ENCODE data around the gene CTTN.

CTTN gene

DNA sequence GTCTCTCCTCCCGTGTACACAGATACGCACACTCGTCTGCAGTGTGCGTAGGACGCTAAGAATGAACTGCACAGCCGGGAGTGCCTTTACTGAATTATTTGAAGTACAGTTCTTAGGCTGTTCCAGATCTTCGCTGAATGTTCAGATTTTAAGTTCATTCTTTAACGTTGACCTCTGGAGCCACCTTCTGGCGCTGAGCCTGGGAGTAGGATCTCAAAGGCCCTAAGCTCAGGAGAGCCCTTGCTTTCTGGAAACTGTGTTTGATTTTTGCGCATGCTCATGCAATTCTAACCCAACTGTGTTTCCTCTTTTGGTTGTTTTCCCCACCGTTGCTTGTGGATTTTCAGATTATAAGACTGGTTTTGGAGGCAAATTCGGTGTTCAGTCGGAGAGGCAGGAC is 22.8 kb downstream of the CTTN start:
- H3K9me2 ChIP-seq (ENCODE audit: low read depth, low read length), result no peaks in the 10 kb centered on the region
- H3K36me3 ChIP-seq (ENCODE audit: insufficient read depth, low read length), result no peaks in the 10 kb centered on the region
- no peaks in the 10 kb centered on the region for H3K9me3 ChIP-seq (ENCODE audit: low read length)
- H2AFZ ChIP-seq (ENCODE audit: low read length), result no peak overlapping the region
- no peak overlapping the region for H3K9ac ChIP-seq (ENCODE audit: low read length)
- no peaks in the 10 kb centered on the region for H3K27me3 ChIP-seq (ENCODE audit: insufficient read depth, low read length)
- H3K4me3 ChIP-seq (ENCODE audit: low read depth, low read length, poor library complexity, severe bottlenecking), result no peak overlapping the region
- H3K79me2 ChIP-seq (ENCODE audit: insufficient read depth, low read length), result no peaks in the 10 kb centered on the region
- H4K20me1 ChIP-seq (ENCODE audit: insufficient read depth, low read length), result no peaks in the 10 kb centered on the region
- no peak overlapping the region for H3K4me2 ChIP-seq (ENCODE audit: low read length)
- H3F3A ChIP-seq (ENCODE audit: insufficient read depth, low read length), result no peaks in the 10 kb centered on the region
- H3K4me1 ChIP-seq (ENCODE audit: insufficient read depth, low read length, severe bottlenecking), result no peaks in the 10 kb centered on the region
- H3K27ac ChIP-seq (ENCODE audit: low read depth, low read length, poor library complexity, severe bottlenecking), result no peak overlapping the region
- no peak for TF ChIP-seq EZH2 (IDR thresholded peaks at IDR 0.05; ENCODE audit: borderline replicate concordance, low read length)
- TF ChIP-seq, protein P1, sequence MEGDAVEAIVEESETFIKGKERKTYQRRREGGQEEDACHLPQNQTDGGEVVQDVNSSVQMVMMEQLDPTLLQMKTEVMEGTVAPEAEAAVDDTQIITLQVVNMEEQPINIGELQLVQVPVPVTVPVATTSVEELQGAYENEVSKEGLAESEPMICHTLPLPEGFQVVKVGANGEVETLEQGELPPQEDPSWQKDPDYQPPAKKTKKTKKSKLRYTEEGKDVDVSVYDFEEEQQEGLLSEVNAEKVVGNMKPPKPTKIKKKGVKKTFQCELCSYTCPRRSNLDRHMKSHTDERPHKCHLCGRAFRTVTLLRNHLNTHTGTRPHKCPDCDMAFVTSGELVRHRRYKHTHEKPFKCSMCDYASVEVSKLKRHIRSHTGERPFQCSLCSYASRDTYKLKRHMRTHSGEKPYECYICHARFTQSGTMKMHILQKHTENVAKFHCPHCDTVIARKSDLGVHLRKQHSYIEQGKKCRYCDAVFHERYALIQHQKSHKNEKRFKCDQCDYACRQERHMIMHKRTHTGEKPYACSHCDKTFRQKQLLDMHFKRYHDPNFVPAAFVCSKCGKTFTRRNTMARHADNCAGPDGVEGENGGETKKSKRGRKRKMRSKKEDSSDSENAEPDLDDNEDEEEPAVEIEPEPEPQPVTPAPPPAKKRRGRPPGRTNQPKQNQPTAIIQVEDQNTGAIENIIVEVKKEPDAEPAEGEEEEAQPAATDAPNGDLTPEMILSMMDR (IDR thresholded peaks at IDR 0.05; ENCODE audit: low read length), result no peak

DNA sequence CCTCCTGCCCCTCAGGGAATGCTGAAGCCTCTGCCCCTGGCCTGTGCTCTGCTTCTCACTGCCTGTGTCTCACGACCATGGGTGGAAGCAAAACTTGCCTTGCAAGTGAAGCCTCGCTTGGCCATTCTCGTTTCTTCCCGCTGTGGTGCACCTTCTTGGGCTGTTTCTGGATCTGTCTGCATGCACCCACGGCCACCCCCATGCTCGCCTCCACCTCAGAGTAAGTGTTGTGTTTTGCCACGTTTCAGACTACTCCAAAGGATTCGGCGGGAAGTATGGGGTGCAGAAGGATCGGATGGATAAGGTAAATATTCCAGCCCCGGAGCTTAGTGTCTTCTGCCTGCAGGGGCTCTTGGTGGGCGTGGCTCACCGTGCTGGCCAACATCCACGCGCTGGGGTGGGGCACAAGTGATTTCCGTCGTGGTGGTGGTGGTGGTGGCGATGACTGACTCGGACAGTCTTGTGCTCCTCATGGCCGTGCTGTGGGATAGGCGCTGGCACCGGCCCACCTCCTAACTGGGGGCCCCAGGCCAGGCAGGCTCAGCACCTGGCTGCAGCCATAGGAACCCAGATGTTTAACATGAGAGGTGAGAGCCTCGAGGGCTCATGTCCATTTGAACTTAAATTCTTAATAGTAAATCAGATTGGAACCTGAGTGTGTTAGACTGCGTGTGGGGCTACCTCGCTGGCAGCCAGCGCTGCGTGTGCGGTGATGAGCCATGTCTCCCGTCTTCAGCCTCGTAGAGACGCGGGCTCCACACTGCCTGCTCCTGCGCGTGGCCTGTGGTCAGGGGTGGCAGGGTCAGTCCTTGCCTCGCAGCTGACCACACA is 24.6 kb downstream of the CTTN start:
- H3K27me3 ChIP-seq (ENCODE audit: insufficient read depth, low read length), result no peaks in the 10 kb centered on the region
- H3K4me1 ChIP-seq (ENCODE audit: insufficient read depth, low read length, severe bottlenecking), result no peaks in the 10 kb centered on the region
- H4K20me1 ChIP-seq (ENCODE audit: insufficient read depth, low read length), result no peaks in the 10 kb centered on the region
- no peaks in the 10 kb centered on the region for H3K9me3 ChIP-seq (ENCODE audit: low read length)
- no peak overlapping the region for H3K4me2 ChIP-seq (ENCODE audit: low read length)
- H3K36me3 ChIP-seq (ENCODE audit: insufficient read depth, low read length), result no peaks in the 10 kb centered on the region
- H3K79me2 ChIP-seq (ENCODE audit: insufficient read depth, low read length), result no peaks in the 10 kb centered on the region
- H3F3A ChIP-seq (ENCODE audit: insufficient read depth, low read length), result no peaks in the 10 kb centered on the region
- H3K27ac ChIP-seq (ENCODE audit: low read depth, low read length, poor library complexity, severe bottlenecking), result no peak overlapping the region
- no peak overlapping the region for H3K4me3 ChIP-seq (ENCODE audit: low read depth, low read length, poor library complexity, severe bottlenecking)
- H3K9me2 ChIP-seq (ENCODE audit: low read depth, low read length), result no peaks in the 10 kb centered on the region
- H3K9ac ChIP-seq (ENCODE audit: low read length), result no peak overlapping the region
- H2AFZ ChIP-seq (ENCODE audit: low read length), result no peak overlapping the region
- TF ChIP-seq, protein P1 (IDR thresholded peaks at IDR 0.05; ENCODE audit: low read length), result no peak
- no peak for TF ChIP-seq EZH2 (IDR thresholded peaks at IDR 0.05; ENCODE audit: borderline replicate concordance, low read length)

- no peak for TF ChIP-seq EZH2 (IDR thresholded peaks at IDR 0.05; ENCODE audit: borderline replicate concordance, low read length)
- H3K4me1 ChIP-seq (ENCODE audit: insufficient read depth, low read length, severe bottlenecking), result no peaks in the 10 kb centered on the region
- H3F3A ChIP-seq (ENCODE audit: insufficient read depth, low read length), result no peaks in the 10 kb centered on the region
- H3K4me3 ChIP-seq (ENCODE audit: low read depth, low read length, poor library complexity, severe bottlenecking), result no peak overlapping the region
- H3K9ac ChIP-seq (ENCODE audit: low read length), result no peak overlapping the region
- no peak overlapping the region for H3K27ac ChIP-seq (ENCODE audit: low read depth, low read length, poor library complexity, severe bottlenecking)
- H3K27me3 ChIP-seq (ENCODE audit: insufficient read depth, low read length), result no peaks in the 10 kb centered on the region
- H3K36me3 ChIP-seq (ENCODE audit: insufficient read depth, low read length), result no peaks in the 10 kb centered on the region
- H3K79me2 ChIP-seq (ENCODE audit: insufficient read depth, low read length), result no peaks in the 10 kb centered on the region
- H3K9me2 ChIP-seq (ENCODE audit: low read depth, low read length), result no peaks in the 10 kb centered on the region
- H3K9me3 ChIP-seq (ENCODE audit: low read length), result no peaks in the 10 kb centered on the region
- H2AFZ ChIP-seq (ENCODE audit: low read length), result no peak overlapping the region
- H3K4me2 ChIP-seq (ENCODE audit: low read length), result no peak overlapping the region
- no peaks in the 10 kb centered on the region for H4K20me1 ChIP-seq (ENCODE audit: insufficient read depth, low read length)
Observed at GRCh38 chr11:70423523-70424505, 25.5 kb downstream of the CTTN start.

All from OCI-LY1 (cell line).